Upper lobe of left lung (tissue), 4 donors: ENCODE data around the gene ZNF329.

Source experiments
- CTCF ChIP-seq, 6 experiments: fragments of 450-650 bp in 4 of 6; fragments of 200-600 bp in 2 of 6; sonication (generic) in 2 of 6; IDR thresholded peaks; one replicate each; pipeline ENCODE4 v1.5.1; 2016 to 2019; ENCODE audit warnings: antibody characterized with exemption in 6 of 6
- POLR2A ChIP-seq, 4 donors: fragments of 450-650 bp; IDR thresholded peaks; one replicate each; pipeline ENCODE4 v1.5.1; 2016 to 2017; ENCODE audit warnings: antibody characterized with exemption in 4 of 4, mild to moderate bottlenecking in 2 of 4
- POLR2AphosphoS5 ChIP-seq, 2 donors: sonication (generic); formaldehyde crosslinking; IDR thresholded peaks; one replicate each; pipeline ENCODE4 v1.5.1; 2017; ENCODE audit warnings: antibody characterized with exemption in 2 of 2

GRCh38 chr19:58166708-58167280 is 16.2 kb upstream of the ZNF329 start:
- TF ChIP-seq CTCF (IDR thresholded peaks at IDR 0.05): no peak
- TF ChIP-seq POLR2A (IDR thresholded peaks at IDR 0.05): no peak
- no peak for TF ChIP-seq POLR2AphosphoS5 (IDR thresholded peaks at IDR 0.05)
